ENCODE measurements around the gene CSAD.

DNA sequence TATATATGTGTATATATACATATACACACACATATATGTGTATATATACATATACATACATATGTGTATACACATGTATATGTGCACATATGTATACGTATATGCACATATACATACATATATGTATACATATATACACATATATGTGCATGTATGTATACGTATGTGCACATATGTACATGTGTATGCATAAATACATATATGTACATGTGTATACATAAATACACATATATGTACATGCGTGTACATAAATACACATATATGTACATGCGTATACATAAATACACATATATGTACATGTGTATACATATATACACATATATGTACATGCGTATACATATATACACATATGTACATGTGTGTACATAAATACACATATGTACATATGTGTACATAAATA is 33.5 kb downstream of the CSAD start:
- TF ChIP-seq POLR2A (IDR thresholded peaks at IDR 0.05) = no peak
- TF ChIP-seq, protein P1, sequence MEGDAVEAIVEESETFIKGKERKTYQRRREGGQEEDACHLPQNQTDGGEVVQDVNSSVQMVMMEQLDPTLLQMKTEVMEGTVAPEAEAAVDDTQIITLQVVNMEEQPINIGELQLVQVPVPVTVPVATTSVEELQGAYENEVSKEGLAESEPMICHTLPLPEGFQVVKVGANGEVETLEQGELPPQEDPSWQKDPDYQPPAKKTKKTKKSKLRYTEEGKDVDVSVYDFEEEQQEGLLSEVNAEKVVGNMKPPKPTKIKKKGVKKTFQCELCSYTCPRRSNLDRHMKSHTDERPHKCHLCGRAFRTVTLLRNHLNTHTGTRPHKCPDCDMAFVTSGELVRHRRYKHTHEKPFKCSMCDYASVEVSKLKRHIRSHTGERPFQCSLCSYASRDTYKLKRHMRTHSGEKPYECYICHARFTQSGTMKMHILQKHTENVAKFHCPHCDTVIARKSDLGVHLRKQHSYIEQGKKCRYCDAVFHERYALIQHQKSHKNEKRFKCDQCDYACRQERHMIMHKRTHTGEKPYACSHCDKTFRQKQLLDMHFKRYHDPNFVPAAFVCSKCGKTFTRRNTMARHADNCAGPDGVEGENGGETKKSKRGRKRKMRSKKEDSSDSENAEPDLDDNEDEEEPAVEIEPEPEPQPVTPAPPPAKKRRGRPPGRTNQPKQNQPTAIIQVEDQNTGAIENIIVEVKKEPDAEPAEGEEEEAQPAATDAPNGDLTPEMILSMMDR (IDR thresholded peaks at IDR 0.05) = no peak
